GM10847 (cell line): ENCODE results near the gene SLC5A9.

ENCODE experiments used
- POLR2A ChIP-seq: IDR thresholded peaks from 2 replicates; pipeline ENCODE4 v1.6.1; 2011; ENCODE audit not compliant: insufficient read length; ENCODE audit errors: extremely low read depth

SLC5A9 gene

GRCh38 chr1:48227165-48228013 is 4.9 kb downstream of the SLC5A9 start:
- no peak for TF ChIP-seq POLR2A

GRCh38 chr1:48228156-48228555 is 5.6 kb downstream of the SLC5A9 start:
- TF ChIP-seq POLR2A: no peak

GRCh38 chr1:48229317-48229716 is 6.8 kb downstream of the SLC5A9 start:
- no peak for TF ChIP-seq POLR2A

GRCh38 chr1:48230236-48230635 is 7.7 kb downstream of the SLC5A9 start:
- TF ChIP-seq POLR2A: no peak

- TF ChIP-seq POLR2A: no peak
These were observed 10.2 kb downstream of the SLC5A9 start for GRCh38 chr1:48232722-48233121.

GRCh38 chr1:48233666-48234485 is 11.4 kb downstream of the SLC5A9 start:
- TF ChIP-seq POLR2A: no peak

GRCh38 chr1:48235652-48236051 is 13.1 kb downstream of the SLC5A9 start:
- TF ChIP-seq POLR2A: no peak

- TF ChIP-seq POLR2A: no peak
These were observed 14.4 kb downstream of the SLC5A9 start for GRCh38 chr1:48236716-48237470.

GRCh38 chr1:48242141-48242736 is 19.7 kb downstream of the SLC5A9 start:
- TF ChIP-seq POLR2A: no peak

GRCh38 chr1:48245106-48245505 is 22.6 kb downstream of the SLC5A9 start:
- TF ChIP-seq POLR2A: no peak

- no peak for TF ChIP-seq POLR2A
These were observed 24.2 kb downstream of the SLC5A9 start for GRCh38 chr1:48246727-48247126.

GRCh38 chr1:48248356-48248755 is 25.8 kb downstream of the SLC5A9 start:
- TF ChIP-seq POLR2A: no peak

- no peak for TF ChIP-seq POLR2A
These were observed 27.4 kb downstream of the SLC5A9 start for GRCh38 chr1:48249868-48250267.

GRCh38 chr1:48250572-48250971 is 28.1 kb downstream of the SLC5A9 start:
- no peak for TF ChIP-seq POLR2A

- no peak for TF ChIP-seq POLR2A
These were observed 28.8 kb downstream of the SLC5A9 start for GRCh38 chr1:48251323-48251722.
